Breast epithelium (tissue), 4 donors: ENCODE data around the gene NAA25. TPM values are rescaled to one million over a fixed set of nuclear protein-coding genes. Genes with fewer than 3 reads are reported as not detected.

Experiments used
- DNase-seq, 2 donors: peaks; one replicate each; pipeline ENCODE4 v3.0.0-alpha.2; 2019; ENCODE audit warnings: low spot score in 2 of 2
- H3K27ac ChIP-seq, 2 donors: fragments of 200-600 bp; sonication (generic) in 1 of 2; one replicate each; pipeline ENCODE4 v1.5.1; 2016 to 2019; ENCODE audit warnings: mild to moderate bottlenecking in 1 of 2
- H3K27me3 ChIP-seq, 2 donors: fragments of 200-600 bp; sonication (generic) in 1 of 2; one replicate each; pipeline versions ENCODE4 v1.5.1 to v1.6.0; 2017 to 2019; ENCODE audit warnings: control low read depth in 1 of 2, mild to moderate bottlenecking in 1 of 2
- H3K36me3 ChIP-seq: fragments of 200-600 bp; one replicate; pipeline ENCODE4 v1.5.1; 2019
- H3K4me1 ChIP-seq, 2 donors: fragments of 200-600 bp; sonication (generic); one replicate each; pipeline ENCODE4 v1.5.1; 2016 to 2019; ENCODE audit warnings: control low read depth in 1 of 2
- H3K4me3 ChIP-seq, 3 donors: fragments of 200-600 bp; sonication (generic); 1 replicate in 2 of 3; 2 replicates in 1 of 3; pipeline ENCODE4 v1.5.1; 2016 to 2019; ENCODE audit warnings: mild to moderate bottlenecking in 3 of 3, moderate library complexity in 2 of 3
- H3K9me3 ChIP-seq, 2 donors: fragments of 200-600 bp; sonication (generic) in 1 of 2; one replicate each; pipeline ENCODE4 v1.5.1; 2016 to 2019; ENCODE audit warnings: control low read depth in 1 of 2
- POLR2A ChIP-seq: fragments of 450-650 bp; IDR thresholded peaks from one replicate; pipeline ENCODE4 v1.6.1; 2016; ENCODE audit warnings: antibody characterized with exemption, mild to moderate bottlenecking, moderate library complexity
- POLR2AphosphoS5 ChIP-seq, 3 donors: sonication (generic); formaldehyde crosslinking; IDR thresholded peaks; one replicate each; pipeline ENCODE4 v1.6.1; 2017; ENCODE audit warnings: antibody characterized with exemption in 3 of 3
- intact Hi-C: fragments of 100-400 bp; cut with DNase I; formaldehyde crosslinking; loops from one replicate; pipeline ENCODE4 v1.15.1; 2023; ENCODE audit warnings: low total_unique reads
- total RNA-seq, 3 donors: library from RNA; depleted of rRNA; stranded (reverse); fragments of >200 nt; gene quantifications; one replicate each; pipeline ENCODE4 v1.1.0, GENCODE V29; 2016
- TF ChIP-seq, protein P1 (sequence below), 3 donors: fragments of 450-650 bp; IDR thresholded peaks; one replicate each; pipeline ENCODE4 v1.5.1; 2016 to 2017; ENCODE audit warnings: antibody characterized with exemption in 3 of 3, mild to moderate bottlenecking in 3 of 3, moderate library complexity in 3 of 3

The NAA25 gene
- total RNA-seq, 3 donors from 2014 or later: 16.8 to 48.3 (median 37.0) TPM

DNA sequence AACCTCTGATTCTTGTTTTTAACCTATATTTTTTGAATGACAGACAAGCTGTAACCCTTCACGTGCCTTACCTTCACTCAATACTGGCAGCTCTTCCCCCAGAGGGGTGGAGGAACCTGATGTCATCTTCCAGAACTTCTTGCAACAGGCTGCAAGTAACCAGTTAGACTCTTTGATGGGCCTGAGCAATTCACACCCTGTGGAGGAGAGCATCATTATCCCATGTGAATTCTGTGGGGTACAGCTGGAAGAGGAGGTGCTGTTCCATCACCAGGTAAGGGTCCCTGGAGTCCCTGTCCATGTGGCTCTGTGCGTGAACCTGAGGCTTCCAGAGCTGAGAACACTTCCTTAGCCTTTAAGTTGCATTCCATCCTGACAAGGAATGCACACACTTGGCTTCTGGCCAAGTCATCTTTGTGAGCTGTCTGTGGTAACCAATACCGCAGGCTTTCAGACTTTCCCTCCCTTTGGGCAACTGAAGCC lies 39.5 kb upstream of the NAA25 start:
- no peaks in the 10 kb centered on the region for H3K9me3 ChIP-seq
- intact Hi-C loops: no loop called here
- H3K36me3 ChIP-seq: peaks cover 19% of the 10 kb centered on the region

DNA sequence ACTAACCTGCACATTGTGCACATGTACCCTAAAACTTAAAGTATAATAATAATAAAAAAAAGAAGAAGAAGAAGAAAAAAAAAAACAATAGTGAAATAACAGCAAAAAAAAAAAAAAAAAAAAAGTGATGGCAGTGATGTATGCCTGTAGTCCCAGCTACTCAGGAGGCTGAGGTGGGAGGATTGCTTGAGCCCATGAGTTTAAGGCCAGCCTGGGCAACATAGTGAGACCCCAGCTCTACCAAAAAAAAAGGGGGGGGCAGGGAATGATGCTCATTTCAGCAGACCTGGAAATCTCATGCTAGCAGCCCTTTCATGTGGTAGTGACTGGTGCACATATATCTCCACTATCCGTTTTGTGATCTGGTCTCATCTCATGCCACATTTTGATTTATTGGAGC lies 37.5 kb upstream of the NAA25 start:
- no peak overlapping the region for H3K4me3 ChIP-seq
- H3K27ac ChIP-seq: no peak overlapping the region
- no peaks in the 10 kb centered on the region for H3K27me3 ChIP-seq
- no peaks in the 10 kb centered on the region for H3K9me3 ChIP-seq
- H3K36me3 ChIP-seq: peaks cover 6% of the 10 kb centered on the region
- TF ChIP-seq, protein P1, sequence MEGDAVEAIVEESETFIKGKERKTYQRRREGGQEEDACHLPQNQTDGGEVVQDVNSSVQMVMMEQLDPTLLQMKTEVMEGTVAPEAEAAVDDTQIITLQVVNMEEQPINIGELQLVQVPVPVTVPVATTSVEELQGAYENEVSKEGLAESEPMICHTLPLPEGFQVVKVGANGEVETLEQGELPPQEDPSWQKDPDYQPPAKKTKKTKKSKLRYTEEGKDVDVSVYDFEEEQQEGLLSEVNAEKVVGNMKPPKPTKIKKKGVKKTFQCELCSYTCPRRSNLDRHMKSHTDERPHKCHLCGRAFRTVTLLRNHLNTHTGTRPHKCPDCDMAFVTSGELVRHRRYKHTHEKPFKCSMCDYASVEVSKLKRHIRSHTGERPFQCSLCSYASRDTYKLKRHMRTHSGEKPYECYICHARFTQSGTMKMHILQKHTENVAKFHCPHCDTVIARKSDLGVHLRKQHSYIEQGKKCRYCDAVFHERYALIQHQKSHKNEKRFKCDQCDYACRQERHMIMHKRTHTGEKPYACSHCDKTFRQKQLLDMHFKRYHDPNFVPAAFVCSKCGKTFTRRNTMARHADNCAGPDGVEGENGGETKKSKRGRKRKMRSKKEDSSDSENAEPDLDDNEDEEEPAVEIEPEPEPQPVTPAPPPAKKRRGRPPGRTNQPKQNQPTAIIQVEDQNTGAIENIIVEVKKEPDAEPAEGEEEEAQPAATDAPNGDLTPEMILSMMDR (IDR thresholded peaks at IDR 0.05): no peak
- TF ChIP-seq POLR2A: no peak
- no peak for TF ChIP-seq POLR2AphosphoS5 (IDR thresholded peaks at IDR 0.05)
- H3K4me1 ChIP-seq: no peaks in the 10 kb centered on the region
- no peak for DNase-seq
- intact Hi-C loops: no loop called here

More for the DNA sequence above, 39.5 kb upstream of the NAA25 start:
- no peaks in the 10 kb centered on the region for H3K27me3 ChIP-seq
- H3K4me1 ChIP-seq: no peaks in the 10 kb centered on the region
- H3K27ac ChIP-seq: no peak overlapping the region
- no peak for TF ChIP-seq POLR2A
- H3K4me3 ChIP-seq: no peak overlapping the region
- DNase-seq: no peak

DNA sequence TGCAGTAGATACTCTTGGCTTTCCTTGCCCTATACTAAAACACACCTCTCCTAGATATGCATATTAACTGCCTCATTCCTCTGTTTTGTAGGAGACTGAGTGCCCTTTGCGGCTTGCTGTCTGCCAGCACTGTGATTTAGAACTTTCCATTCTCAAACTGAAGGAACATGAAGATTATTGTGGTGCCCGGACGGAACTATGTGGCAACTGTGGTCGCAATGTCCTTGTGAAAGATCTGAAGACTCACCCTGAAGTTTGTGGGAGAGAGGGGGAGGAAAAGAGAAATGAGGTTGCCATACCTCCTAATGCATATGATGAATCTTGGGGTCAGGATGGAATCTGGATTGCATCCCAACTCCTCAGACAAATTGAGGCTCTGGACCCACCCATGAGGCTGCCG lies 32.1 kb upstream of the NAA25 start:
- Histone ChIP-seq H3K36me3 (no peaks in the 10 kb centered on the region), H3K4me3 (no peak overlapping the region), H3K27me3 (no peaks in the 10 kb centered on the region), H3K4me1 (no peaks in the 10 kb centered on the region), H3K9me3 (no peaks in the 10 kb centered on the region), H3K27ac (no peak overlapping the region)
- no peak for DNase-seq
- TF ChIP-seq, protein P1 (IDR thresholded peaks at IDR 0.05): no peak
- no peak for TF ChIP-seq POLR2AphosphoS5 (IDR thresholded peaks at IDR 0.05)
- TF ChIP-seq POLR2A: no peak
- intact Hi-C loops: no loop called here

DNA sequence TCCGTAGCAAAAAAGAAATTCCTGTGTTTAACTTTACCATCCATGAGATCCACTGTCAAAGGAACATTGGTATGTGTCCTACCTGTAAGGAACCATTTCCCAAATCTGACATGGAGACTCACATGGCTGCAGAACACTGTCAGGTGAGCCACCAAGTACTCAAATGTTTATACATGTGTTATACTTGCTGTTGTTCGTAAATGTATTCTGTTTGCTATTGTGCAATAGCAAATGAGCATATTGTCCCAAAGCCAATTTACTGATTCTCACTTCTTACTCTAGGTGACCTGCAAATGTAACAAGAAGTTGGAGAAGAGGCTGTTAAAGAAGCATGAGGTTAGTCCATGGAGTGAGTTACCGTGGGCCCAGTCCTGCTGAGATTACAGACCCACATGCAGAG lies 26.1 kb upstream of the NAA25 start:
- no peaks in the 10 kb centered on the region for H3K27me3 ChIP-seq
- DNase-seq: no peak
- intact Hi-C loops: no loop called here
- peak overlapping the region in 1 of 2 donors; percentile 5 for H3K27ac ChIP-seq
- no peaks in the 10 kb centered on the region for H3K9me3 ChIP-seq
- H3K36me3 ChIP-seq: no peaks in the 10 kb centered on the region
- peaks cover 0 to 2% of the 10 kb centered on the region in 2 donors for H3K4me1 ChIP-seq
- TF ChIP-seq POLR2AphosphoS5 (IDR thresholded peaks at IDR 0.05): no peak
- no peak for TF ChIP-seq POLR2A
- TF ChIP-seq, protein P1 (IDR thresholded peaks at IDR 0.05): no peak
- H3K4me3 ChIP-seq: no peak overlapping the region

DNA sequence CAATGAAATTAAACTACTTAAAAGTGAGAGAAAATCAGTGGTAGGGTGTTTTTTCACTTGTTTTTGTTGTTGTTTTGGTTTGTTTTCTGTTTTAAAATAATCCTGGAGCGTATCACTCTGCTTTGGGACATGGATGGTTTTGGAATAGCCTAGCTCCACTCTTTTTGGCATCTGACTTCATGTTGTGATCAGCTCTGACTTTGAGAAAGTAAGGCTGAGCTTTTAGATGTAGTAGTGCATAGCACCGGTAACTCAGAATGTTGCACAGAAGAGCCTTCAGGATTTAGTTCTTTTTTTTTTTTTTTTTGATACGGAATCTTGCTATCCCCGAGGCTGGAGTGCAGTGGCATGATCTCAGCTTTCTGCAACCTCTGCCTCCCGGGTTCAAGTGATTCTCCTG lies 24.8 kb upstream of the NAA25 start:
- no peak for TF ChIP-seq POLR2A
- no peak for TF ChIP-seq POLR2AphosphoS5 (IDR thresholded peaks at IDR 0.05)
- TF ChIP-seq, protein P1 (IDR thresholded peaks at IDR 0.05): no peak
- H3K27me3 ChIP-seq: no peaks in the 10 kb centered on the region
- no peak overlapping the region for H3K27ac ChIP-seq
- H3K9me3 ChIP-seq: no peaks in the 10 kb centered on the region
- intact Hi-C loops: no loop called here
- H3K4me3 ChIP-seq: no peak overlapping the region
- peaks cover 0 to 7% of the 10 kb centered on the region in 2 donors for H3K4me1 ChIP-seq
- H3K36me3 ChIP-seq: no peaks in the 10 kb centered on the region
- DNase-seq: no peak

DNA sequence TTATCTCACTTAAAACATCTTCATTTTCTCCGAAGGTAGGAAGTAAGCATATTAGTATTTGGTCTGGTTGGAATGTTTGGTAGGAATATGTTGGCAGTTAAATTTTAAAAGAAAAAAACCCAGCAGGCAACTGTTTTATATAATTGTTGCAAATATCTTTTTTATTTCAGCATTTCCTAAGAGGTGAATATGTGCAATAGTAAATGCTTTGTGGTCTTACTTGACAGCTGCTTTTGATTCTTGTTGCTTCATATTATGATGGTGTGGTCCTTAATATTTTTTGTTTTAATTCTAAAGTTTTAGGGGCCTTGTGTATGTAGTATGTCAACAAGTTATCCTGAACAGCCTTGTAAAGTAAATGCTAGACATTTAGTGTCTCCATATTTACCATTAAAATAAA lies 23.1 kb upstream of the NAA25 start:
- no peak for DNase-seq
- H3K9me3 ChIP-seq: no peaks in the 10 kb centered on the region
- peak overlapping the region in 1 of 2 donors; percentile 73 for H3K27ac ChIP-seq
- intact Hi-C loops: no loop called here
- H3K4me3 ChIP-seq: peak overlapping the region in 1 of 3 donors; percentile 37
- H3K4me1 ChIP-seq: peaks cover 0 to 17% of the 10 kb centered on the region in 2 donors
- no peaks in the 10 kb centered on the region for H3K27me3 ChIP-seq
- TF ChIP-seq POLR2A (no peak), POLR2AphosphoS5 (IDR thresholded peaks at IDR 0.05) (no peak)
- TF ChIP-seq, protein P1 (IDR thresholded peaks at IDR 0.05): no peak
- no peaks in the 10 kb centered on the region for H3K36me3 ChIP-seq
